ENCODE results near the gene PASK. TPM values are rescaled to one million over a fixed set of nuclear protein-coding genes. Genes with fewer than 3 reads are reported as not detected.

PASK gene
- polyA plus RNA-seq, 3 donors: 15.1 to 26.7 (median 23.9) TPM

- DNase-seq: no peak
These were observed 33.4 kb upstream of the PASK start for GRCh38 chr2:241182531-241183133.

GRCh38 chr2:241182126-241182525 lies 32.9 kb upstream of the PASK start:
- no peak for DNase-seq

- DNase-seq: no peak
These were observed 31.2 kb upstream of the PASK start for GRCh38 chr2:241180495-241180894.

- DNase-seq: no peak
These were observed 30.6 kb upstream of the PASK start for GRCh38 chr2:241179899-241180298.

GRCh38 chr2:241178961-241179360 lies 29.7 kb upstream of the PASK start:
- no peak for DNase-seq

- DNase-seq: no peak
These were observed 28.5 kb upstream of the PASK start for GRCh38 chr2:241177526-241178334.

- DNase-seq: no peak
These were observed 24.3 kb upstream of the PASK start for GRCh38 chr2:241173557-241173956.

- no peak for DNase-seq
These were observed 19.1 kb upstream of the PASK start for GRCh38 chr2:241168366-241168765.

GRCh38 chr2:241163601-241164118 lies 14.4 kb upstream of the PASK start:
- DNase-seq: no peak

- DNase-seq: no peak
These were observed 12.5 kb upstream of the PASK start for GRCh38 chr2:241161646-241162281.

- DNase-seq: no peak
These were observed 11.0 kb upstream of the PASK start for GRCh38 chr2:241160318-241160717.

GRCh38 chr2:241159116-241159515 lies 9.8 kb upstream of the PASK start:
- no peak for DNase-seq

- DNase-seq: no peak
These were observed 9.3 kb upstream of the PASK start for GRCh38 chr2:241158546-241158900.

- DNase-seq: no peak
These were observed 8.7 kb upstream of the PASK start for GRCh38 chr2:241157841-241158545.

- no peak for DNase-seq
These were observed 7.7 kb upstream of the PASK start for GRCh38 chr2:241156971-241157441.

- no peak for DNase-seq
These were observed 6.7 kb upstream of the PASK start for GRCh38 chr2:241155936-241156335.

GRCh38 chr2:241154915-241155314 lies 5.6 kb upstream of the PASK start:
- no peak for DNase-seq

- DNase-seq: no peak
These were observed 4.3 kb upstream of the PASK start for GRCh38 chr2:241153616-241154015.

- no peak for DNase-seq
These were observed 2.8 kb upstream of the PASK start for GRCh38 chr2:241151934-241152660.

GRCh38 chr2:241150660-241151530 lies 1.6 kb upstream of the PASK start:
- peak; percentile 8 for DNase-seq
